PC-9 (cell line): ENCODE results near the gene CLASP1. TPM values are rescaled to one million over a fixed set of nuclear protein-coding genes. Genes with fewer than 3 reads are reported as not detected.

ENCODE experiments used
- BruUV-seq: library from RNA; stranded (reverse); fragments of 400-500 nt; replicated peaks from 2 replicates; lab custom pipeline; 2021; lab: Mats Ljungman, UMichigan
- CTCF ChIA-PET: fragments of 300-600 bp; sonication (Branson Sonifier 250); formaldehyde crosslinking; loops from one replicate; lab custom pipeline; 2022; ENCODE audit warnings: antibody characterized with exemption; lab: Charles Lee
- POLR2A ChIA-PET: fragments of 300-600 bp; sonication (Branson Sonifier 250); formaldehyde crosslinking; loops from one replicate; lab custom pipeline; 2022; ENCODE audit warnings: antibody characterized with exemption; ENCODE audit not compliant: unreplicated experiment; lab: Charles Lee
- DNase-seq, 2 experiments: peaks; one replicate each; pipeline versions ENCODE4 v3.0.0 to v3.0.0-alpha.2; 2015 to 2022; ENCODE audit warnings: mixed read lengths in 1 of 2
- H2AFZ ChIP-seq: fragments of 200-600 bp; sonication (generic); 2 replicates; pipeline ENCODE4 v1.8.1; 2017; ENCODE audit warnings: antibody characterized with exemption
- H3F3A ChIP-seq: fragments of 200-600 bp; sonication (generic); 2 replicates; pipeline ENCODE4 v1.8.1; 2017; ENCODE audit warnings: antibody characterized with exemption, mild to moderate bottlenecking, low read depth; ENCODE audit not compliant: insufficient read depth
- H3K27ac ChIP-seq: fragments of 200-600 bp; sonication (generic); 2 replicates; pipeline ENCODE4 v1.6.1; 2016; ENCODE audit warnings: mixed run types
- H3K27me3 ChIP-seq: fragments of 200-600 bp; sonication (generic); 2 replicates; pipeline ENCODE4 v1.6.1; 2016; ENCODE audit warnings: low read depth, mixed run types; ENCODE audit not compliant: insufficient read depth
- H3K36me3 ChIP-seq: fragments of 200-600 bp; sonication (generic); 2 replicates; pipeline ENCODE4 v1.6.1; 2016; ENCODE audit warnings: low read depth, mixed run types
- H3K4me1 ChIP-seq: fragments of 200-600 bp; sonication (generic); replicated peaks from 2 replicates; pipeline ENCODE4 v1.6.1; 2016; ENCODE audit warnings: mixed run types; ENCODE audit not compliant: insufficient read depth
- H3K4me2 ChIP-seq: fragments of 200-600 bp; sonication (generic); 2 replicates; pipeline ENCODE4 v1.6.1; 2017; ENCODE audit warnings: mixed run types
- H3K4me3 ChIP-seq: fragments of 200-600 bp; sonication (generic); 2 replicates; pipeline ENCODE4 v1.6.1; 2016; ENCODE audit warnings: mixed run types
- H3K79me2 ChIP-seq: fragments of 200-600 bp; sonication (generic); 2 replicates; pipeline ENCODE4 v1.6.1; 2017; ENCODE audit warnings: low read depth, mixed run types
- H3K9me2 ChIP-seq: fragments of 200-600 bp; sonication (generic); 2 replicates; pipeline ENCODE4 v1.8.1; 2017; ENCODE audit warnings: mild to moderate bottlenecking; ENCODE audit not compliant: insufficient read depth
- H3K9me3 ChIP-seq: fragments of 200-600 bp; sonication (generic); 2 replicates; pipeline ENCODE4 v1.8.1; 2016; ENCODE audit warnings: low read depth; ENCODE audit not compliant: insufficient read depth
- H4K20me1 ChIP-seq: fragments of 200-600 bp; sonication (generic); 2 replicates; pipeline ENCODE4 v1.8.1; 2017; ENCODE audit not compliant: insufficient read depth
- EZH2 ChIP-seq: fragments of 200-600 bp; sonication (generic); IDR thresholded peaks from 2 replicates; pipeline ENCODE4 v1.8.0; 2017; ENCODE audit warnings: antibody characterized with exemption, low read depth
- intact Hi-C: fragments of 100-400 bp; cut with micrococcal nuclease; formaldehyde crosslinking; loops from one replicate; pipeline ENCODE4 v1.10.0; 2022; ENCODE audit not compliant: unreplicated experiment
- total RNA-seq: library from RNA; stranded (reverse); gene quantifications from 2 replicates; pipeline ENCODE4 v1.2.3, GENCODE V29; 2021
- TF ChIP-seq, protein P1 (sequence below): fragments of 200-600 bp; sonication (generic); conservative IDR thresholded peaks from 2 replicates; pipeline ENCODE4 v1.6.1; 2017; ENCODE audit warnings: mixed run types, antibody characterized with exemption, mild to moderate bottlenecking, moderate library complexity

CLASP1 gene
- total RNA-seq, 1 experiment from 2014 or later = 61.8 TPM

DNA sequence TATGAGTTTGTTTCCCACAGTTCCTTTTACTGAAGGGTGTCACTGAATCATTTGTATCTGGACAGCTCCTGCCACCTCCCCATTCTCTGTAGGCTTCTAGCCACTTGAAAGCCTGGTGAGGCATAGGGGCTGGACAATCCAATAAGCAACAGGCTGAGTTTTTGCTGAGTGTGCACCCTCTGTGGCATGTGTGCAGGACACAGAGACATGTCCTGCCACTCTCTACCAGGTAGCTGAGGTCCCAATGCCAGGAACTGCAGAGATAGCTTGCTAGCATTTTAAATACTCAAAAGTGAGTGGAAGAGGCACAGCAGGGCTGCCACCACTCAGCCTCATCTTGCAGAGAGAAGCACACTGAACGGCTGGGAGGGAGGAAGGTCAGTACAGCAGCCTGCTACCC, 287.0 kb downstream of the CLASP1 start:
- Histone ChIP-seq H3K4me2 (no peak overlapping the region), H4K20me1 (peaks cover 4% of the 10 kb centered on the region; the same call in 1 of the 2 replicates), H2AFZ (no peak overlapping the region), H3F3A (peaks cover 6% of the 10 kb centered on the region), H3K9me3 (no peaks in the 10 kb centered on the region), H3K4me1 (peaks cover 12% of the 10 kb centered on the region), H3K4me3 (no peak overlapping the region), H3K27ac (no peak overlapping the region), H3K27me3 (no peaks in the 10 kb centered on the region), H3K79me2 (no peaks in the 10 kb centered on the region), H3K9me2 (no peaks in the 10 kb centered on the region), H3K36me3 (peaks cover 19% of the 10 kb centered on the region)
- TF ChIP-seq, protein P1, sequence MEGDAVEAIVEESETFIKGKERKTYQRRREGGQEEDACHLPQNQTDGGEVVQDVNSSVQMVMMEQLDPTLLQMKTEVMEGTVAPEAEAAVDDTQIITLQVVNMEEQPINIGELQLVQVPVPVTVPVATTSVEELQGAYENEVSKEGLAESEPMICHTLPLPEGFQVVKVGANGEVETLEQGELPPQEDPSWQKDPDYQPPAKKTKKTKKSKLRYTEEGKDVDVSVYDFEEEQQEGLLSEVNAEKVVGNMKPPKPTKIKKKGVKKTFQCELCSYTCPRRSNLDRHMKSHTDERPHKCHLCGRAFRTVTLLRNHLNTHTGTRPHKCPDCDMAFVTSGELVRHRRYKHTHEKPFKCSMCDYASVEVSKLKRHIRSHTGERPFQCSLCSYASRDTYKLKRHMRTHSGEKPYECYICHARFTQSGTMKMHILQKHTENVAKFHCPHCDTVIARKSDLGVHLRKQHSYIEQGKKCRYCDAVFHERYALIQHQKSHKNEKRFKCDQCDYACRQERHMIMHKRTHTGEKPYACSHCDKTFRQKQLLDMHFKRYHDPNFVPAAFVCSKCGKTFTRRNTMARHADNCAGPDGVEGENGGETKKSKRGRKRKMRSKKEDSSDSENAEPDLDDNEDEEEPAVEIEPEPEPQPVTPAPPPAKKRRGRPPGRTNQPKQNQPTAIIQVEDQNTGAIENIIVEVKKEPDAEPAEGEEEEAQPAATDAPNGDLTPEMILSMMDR = no peak
- TF ChIP-seq EZH2 = no peak
- ChIA-PET POLR2A (no interaction called here), CTCF (no interaction called here)
- no TSS peak for BruUV-seq
- no peak for DNase-seq
- intact Hi-C loops = no loop called here

DNA sequence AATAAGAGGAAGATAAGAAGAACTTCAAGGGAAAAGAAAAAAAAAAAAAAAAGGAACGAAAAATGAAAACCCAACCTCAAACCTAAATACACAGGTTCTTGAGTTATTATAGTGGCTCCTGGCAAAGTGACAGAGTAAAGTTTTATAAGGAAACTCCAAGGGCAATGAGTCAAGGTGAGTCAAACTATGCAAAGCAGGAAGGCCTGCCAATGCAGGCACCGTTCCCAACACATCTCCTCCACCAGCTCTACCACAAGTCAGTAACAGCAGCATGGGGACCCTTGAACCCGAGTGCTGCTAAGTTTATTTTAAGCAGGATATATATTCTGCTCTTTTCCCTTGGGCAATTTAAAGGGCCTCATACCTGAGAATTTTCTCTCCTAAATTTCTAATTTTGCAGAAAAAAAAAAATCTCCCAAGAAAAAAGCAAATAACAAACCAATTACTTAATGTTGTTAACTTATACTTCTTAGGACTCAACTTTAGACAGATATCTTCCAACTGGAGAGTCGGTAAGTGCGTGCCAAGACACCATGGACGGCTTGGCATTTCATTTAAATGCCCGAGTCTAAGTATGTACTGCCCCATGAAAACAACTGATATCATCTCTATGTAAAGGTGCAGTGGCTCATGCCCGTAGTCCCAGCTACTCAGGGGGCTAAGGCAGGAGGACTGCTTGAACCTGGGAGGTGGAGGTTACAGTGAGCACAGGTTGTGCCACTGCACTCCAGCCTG, 288.5 kb downstream of the CLASP1 start:
- Histone ChIP-seq H3K27me3 (no peaks in the 10 kb centered on the region), H3K4me1 (peaks cover 12% of the 10 kb centered on the region), H3K9me3 (no peaks in the 10 kb centered on the region), H3K79me2 (no peaks in the 10 kb centered on the region), H3K4me3 (no peak overlapping the region), H3K9me2 (no peaks in the 10 kb centered on the region), H4K20me1 (peaks cover 4% of the 10 kb centered on the region; the same call in 1 of the 2 replicates), H3F3A (peaks cover 6% of the 10 kb centered on the region), H3K4me2 (no peak overlapping the region), H2AFZ (no peak overlapping the region), H3K27ac (no peak overlapping the region), H3K36me3 (peaks cover 20% of the 10 kb centered on the region)
- DNase-seq = peak; percentile 29 to 75
- BruUV-seq = no TSS peak
- POLR2A ChIA-PET = no interaction called here
- CTCF ChIA-PET = interaction anchor here (1.1 kb wide), 1 partner anchor 261 kb away, joined by 3 read pairs; no protein-coding TSS in a partner anchor
- intact Hi-C loops = no loop called here
- TF ChIP-seq EZH2 = no peak
- TF ChIP-seq, protein P1 = no peak

DNA sequence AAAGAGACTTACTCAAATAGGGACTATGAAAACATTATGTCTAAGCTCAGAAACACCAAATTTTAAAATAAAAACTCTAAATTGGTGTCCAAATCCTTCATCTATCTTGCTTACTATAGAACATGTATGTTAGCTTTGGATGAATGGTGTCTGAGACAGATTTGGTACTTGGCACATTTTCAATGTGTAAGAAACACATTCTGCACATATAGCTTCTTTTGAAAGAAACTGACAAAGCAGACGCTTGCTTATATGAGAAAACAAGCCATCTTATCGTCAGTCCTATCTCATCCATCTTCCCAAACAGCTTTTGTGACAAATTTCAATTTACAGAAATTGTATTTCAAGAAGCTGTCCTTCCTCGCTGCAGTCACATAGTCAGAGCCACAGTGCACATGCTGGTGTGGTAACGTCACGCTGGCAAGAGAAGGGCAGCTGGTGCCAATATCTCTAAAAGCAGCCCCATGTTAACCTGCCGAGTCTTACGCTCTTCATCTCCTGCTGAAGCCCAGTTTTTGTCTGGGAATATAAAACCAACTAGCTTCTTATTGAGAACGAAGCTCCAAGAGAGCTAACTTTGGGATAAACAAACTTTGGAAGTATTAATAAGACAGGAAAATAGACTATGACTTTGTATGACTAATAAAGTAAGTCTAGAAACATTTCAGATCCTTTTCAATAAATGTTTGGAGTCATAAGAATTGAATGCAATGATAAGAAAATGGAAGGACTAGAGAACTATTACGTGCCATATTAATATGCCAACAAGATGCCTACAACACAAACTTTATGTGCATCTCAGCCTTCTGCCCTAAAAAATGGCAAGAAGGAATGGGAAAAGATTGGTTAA, 289.3 kb downstream of the CLASP1 start:
- Histone ChIP-seq H3K9me3 (no peaks in the 10 kb centered on the region), H3K27me3 (no peaks in the 10 kb centered on the region), H3K9me2 (no peaks in the 10 kb centered on the region), H3K4me1 (peaks cover 12% of the 10 kb centered on the region), H3K79me2 (no peaks in the 10 kb centered on the region), H3K4me2 (no peak overlapping the region), H3K4me3 (no peak overlapping the region), H3K27ac (no peak overlapping the region), H3F3A (peaks cover 6% of the 10 kb centered on the region), H3K36me3 (peaks cover 23% of the 10 kb centered on the region), H4K20me1 (peaks cover 4% of the 10 kb centered on the region; the same call in 1 of the 2 replicates), H2AFZ (no peak overlapping the region)
- BruUV-seq = no TSS peak
- ChIA-PET POLR2A (no interaction called here), CTCF (interaction anchor here (1.1 kb wide), 1 partner anchor 261 kb away, joined by 3 read pairs; no protein-coding TSS in a partner anchor)
- TF ChIP-seq, protein P1 = no peak
- TF ChIP-seq EZH2 = no peak
- DNase-seq = no peak
- intact Hi-C loops = loop anchor here (10.0 kb wide), 1 partner anchor 665 kb away; no protein-coding TSS in a partner anchor
